ENCODE data around the gene GADD45GIP1.
"Not testable (repeated sequence)": the region's sequence is repeated elsewhere in the genome, so short reads cannot be mapped to it uniquely, and the experiment has no call there.

The GADD45GIP1 gene

DNA sequence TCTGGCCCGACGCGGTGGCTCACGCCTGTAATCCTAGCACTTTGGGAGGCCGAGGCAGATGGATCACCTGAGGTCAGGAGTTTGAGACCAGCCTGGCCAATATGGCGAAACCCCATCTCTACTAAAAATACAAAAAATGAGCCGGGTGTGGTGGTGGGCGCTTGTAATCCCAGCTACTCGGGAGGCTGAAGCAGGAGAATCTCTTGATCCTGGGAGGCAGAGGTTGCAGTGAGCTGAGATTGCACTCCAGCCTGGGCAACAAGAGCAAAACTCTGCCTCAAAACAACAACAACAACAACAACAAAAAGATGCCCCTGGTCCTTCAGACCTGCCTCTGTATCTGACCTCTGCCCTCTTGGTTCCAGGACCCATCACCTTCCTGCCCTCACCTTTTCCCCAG is 1.4 kb downstream of the GADD45GIP1 start:
- peaks cover 46% of the 10 kb centered on the region for H3K36me3 ChIP-seq (ENCODE audit: control insufficient read depth, insufficient read depth, low read length)
- peak overlapping the region; percentile 95 for H3K4me3 ChIP-seq (ENCODE audit: low read depth, low read length)
- peak overlapping the region; percentile 87 for H3K9ac ChIP-seq (ENCODE audit: low read length)

DNA sequence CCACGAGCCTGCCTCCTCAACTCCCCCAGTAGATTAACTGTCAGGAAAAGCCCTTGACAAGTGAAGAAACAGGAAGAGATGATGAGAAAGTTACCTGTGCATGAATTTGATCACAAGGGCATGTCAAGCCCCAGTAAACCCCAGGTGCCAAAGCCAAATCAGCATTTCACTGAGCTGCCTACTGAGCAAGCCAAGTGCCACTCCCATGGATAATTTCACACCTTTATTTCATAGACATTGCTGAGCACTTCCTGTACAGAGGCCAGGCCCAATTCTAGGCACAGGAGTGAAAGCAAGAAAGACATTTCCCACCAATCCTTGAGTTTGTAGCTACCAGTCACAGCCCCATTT is 2.4 kb downstream of the GADD45GIP1 start:
- H3K36me3 ChIP-seq (ENCODE audit: control insufficient read depth, insufficient read depth, low read length), result peaks cover 54% of the 10 kb centered on the region
- no peak overlapping the region for H3K27ac ChIP-seq (ENCODE audit: low read depth, low read length)
- H3K4me3 ChIP-seq (ENCODE audit: low read depth, low read length), result no peak overlapping the region
- peaks cover 9% of the 10 kb centered on the region for H3K4me1 ChIP-seq (ENCODE audit: control insufficient read depth, insufficient read depth, low read length)
- H3K9ac ChIP-seq (ENCODE audit: low read length), result no peak overlapping the region
- no peaks in the 10 kb centered on the region for H3K27me3 ChIP-seq (ENCODE audit: control insufficient read depth, insufficient read depth, low read length)
- no peaks in the 10 kb centered on the region for H3K9me3 ChIP-seq (ENCODE audit: control insufficient read depth, insufficient read depth, low read depth, low read length)

More for the DNA sequence above, 1.4 kb downstream of the GADD45GIP1 start:
- H3K4me1 ChIP-seq (ENCODE audit: control insufficient read depth, insufficient read depth, low read length); H3K27ac ChIP-seq (ENCODE audit: low read depth, low read length); H3K9me3 ChIP-seq (ENCODE audit: control insufficient read depth, insufficient read depth, low read depth, low read length); H3K27me3 ChIP-seq (ENCODE audit: control insufficient read depth, insufficient read depth, low read length): not testable (repeated sequence)

DNA sequence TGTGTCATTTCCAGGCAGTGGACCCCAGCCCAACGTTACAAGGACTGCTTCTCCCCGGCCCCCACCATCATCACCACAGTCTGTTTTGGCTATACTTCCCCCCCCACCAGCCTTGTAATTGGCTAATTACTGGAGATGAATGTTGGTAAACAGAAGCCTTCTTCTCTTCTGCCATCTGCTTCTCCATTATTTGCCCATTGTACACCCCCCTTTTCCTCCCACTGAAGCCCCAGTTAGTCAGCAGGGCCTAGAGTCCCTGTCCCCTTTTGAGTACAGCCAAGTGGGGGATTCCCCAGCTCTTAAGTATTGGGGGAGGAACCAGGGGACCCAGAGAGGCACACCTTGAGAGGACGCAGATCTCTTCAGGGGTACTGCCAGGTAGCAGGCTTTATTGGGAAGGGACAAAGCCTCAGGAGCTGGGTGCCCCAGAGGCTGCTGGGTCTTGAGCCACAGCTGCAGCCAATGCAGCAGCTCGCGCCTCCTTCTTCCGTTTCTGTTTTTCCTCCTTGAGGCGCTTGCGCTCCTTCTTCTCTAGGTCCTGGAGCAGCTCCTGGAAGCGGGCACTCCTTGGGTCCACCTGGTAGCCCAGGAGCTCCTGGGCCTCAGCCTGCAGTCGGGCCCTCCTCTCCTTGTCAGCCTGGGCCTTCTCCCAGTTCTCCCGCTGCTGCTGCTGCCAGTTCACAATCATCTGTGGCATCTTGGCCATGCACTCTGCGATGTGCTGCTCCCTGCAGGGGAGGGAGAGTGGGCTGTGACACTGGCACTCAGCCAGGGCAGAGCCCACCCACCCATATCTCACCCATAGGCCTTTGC is 3.0 kb downstream of the GADD45GIP1 start:
- Histone ChIP-seq H3K9me3 (ENCODE audit: control insufficient read depth, insufficient read depth, low read depth, low read length) (no peaks in the 10 kb centered on the region), H3K4me3 (ENCODE audit: low read depth, low read length) (no peak overlapping the region), H3K27me3 (ENCODE audit: control insufficient read depth, insufficient read depth, low read length) (no peaks in the 10 kb centered on the region), H3K36me3 (ENCODE audit: control insufficient read depth, insufficient read depth, low read length) (peaks cover 60% of the 10 kb centered on the region), H3K27ac (ENCODE audit: low read depth, low read length) (no peak overlapping the region), H3K9ac (ENCODE audit: low read length) (no peak overlapping the region), H3K4me1 (ENCODE audit: control insufficient read depth, insufficient read depth, low read length) (peaks cover 9% of the 10 kb centered on the region)

DNA sequence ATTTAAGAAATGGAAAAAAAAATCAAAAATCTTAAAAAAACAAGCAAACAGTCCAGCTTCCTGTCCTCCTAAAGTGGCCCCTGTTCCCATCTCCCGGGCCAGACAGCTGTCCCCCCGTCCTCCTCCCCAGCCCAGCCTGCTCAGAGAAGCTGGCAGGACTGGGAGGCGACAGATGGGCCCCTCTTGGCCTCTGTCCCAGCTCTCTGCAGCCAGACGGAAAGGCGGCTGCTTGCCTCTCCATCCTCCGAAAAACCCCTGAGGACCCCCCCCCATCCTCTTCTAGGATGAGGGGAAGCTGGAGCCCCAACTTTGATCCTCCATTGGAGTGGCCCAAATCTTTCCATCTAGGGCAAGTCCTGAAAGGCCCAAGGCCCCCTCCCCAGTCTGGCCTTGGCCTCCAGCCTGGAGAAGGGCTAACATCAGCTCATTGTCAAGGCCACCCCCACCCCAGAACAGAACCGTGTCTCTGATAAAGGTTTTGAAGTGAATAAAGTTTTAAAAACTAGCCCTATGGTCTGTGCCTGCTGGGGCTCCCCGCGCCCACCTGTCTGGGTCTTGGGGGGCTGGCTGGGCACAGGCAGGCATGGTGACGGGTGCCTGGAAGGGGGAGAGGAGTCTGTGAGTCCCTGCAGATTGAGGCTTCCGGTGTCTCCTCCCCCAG is 3.8 kb downstream of the GADD45GIP1 start:
- Histone ChIP-seq H3K9me3 (ENCODE audit: control insufficient read depth, insufficient read depth, low read depth, low read length) (no peaks in the 10 kb centered on the region), H3K27me3 (ENCODE audit: control insufficient read depth, insufficient read depth, low read length) (no peaks in the 10 kb centered on the region), H3K27ac (ENCODE audit: low read depth, low read length) (no peak overlapping the region), H3K9ac (ENCODE audit: low read length) (no peak overlapping the region), H3K4me3 (ENCODE audit: low read depth, low read length) (no peak overlapping the region), H3K4me1 (ENCODE audit: control insufficient read depth, insufficient read depth, low read length) (peaks cover 9% of the 10 kb centered on the region), H3K36me3 (ENCODE audit: control insufficient read depth, insufficient read depth, low read length) (peaks cover 68% of the 10 kb centered on the region)

DNA sequence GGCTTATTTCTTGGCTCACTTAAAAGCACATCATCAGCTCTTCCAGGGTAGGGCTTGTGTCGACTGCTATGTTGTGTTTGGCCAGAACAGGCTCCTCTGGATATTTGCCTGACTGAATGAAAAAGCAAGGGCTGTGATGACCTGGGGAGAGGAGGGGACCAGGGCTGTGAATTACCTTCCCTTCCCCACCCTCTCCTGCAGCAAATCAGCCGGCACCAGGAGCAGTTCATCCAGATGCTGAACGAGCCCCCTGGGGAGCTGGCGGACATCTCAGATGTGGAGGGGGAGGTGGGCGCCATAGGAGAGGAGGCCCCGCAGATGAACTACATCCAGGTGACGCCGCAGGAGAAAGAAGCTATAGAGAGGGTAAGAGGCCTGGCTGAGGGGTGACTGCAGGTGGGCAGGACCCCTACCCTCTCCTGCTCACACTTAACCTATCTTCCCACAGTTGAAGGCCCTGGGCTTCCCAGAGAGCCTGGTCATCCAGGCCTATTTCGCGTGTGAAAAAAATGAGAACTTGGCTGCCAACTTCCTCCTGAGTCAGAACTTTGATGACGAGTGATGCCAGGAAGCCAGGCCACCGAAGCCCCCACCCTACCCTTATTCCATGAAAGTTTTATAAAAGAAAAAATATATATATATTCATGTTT is 4.4 kb downstream of the GADD45GIP1 start:
- Histone ChIP-seq H3K36me3 (ENCODE audit: control insufficient read depth, insufficient read depth, low read length) (peaks cover 74% of the 10 kb centered on the region), H3K4me1 (ENCODE audit: control insufficient read depth, insufficient read depth, low read length) (peaks cover 9% of the 10 kb centered on the region), H3K27me3 (ENCODE audit: control insufficient read depth, insufficient read depth, low read length) (no peaks in the 10 kb centered on the region), H3K9ac (ENCODE audit: low read length) (no peak overlapping the region), H3K4me3 (ENCODE audit: low read depth, low read length) (no peak overlapping the region), H3K9me3 (ENCODE audit: control insufficient read depth, insufficient read depth, low read depth, low read length) (no peaks in the 10 kb centered on the region), H3K27ac (ENCODE audit: low read depth, low read length) (no peak overlapping the region)

DNA sequence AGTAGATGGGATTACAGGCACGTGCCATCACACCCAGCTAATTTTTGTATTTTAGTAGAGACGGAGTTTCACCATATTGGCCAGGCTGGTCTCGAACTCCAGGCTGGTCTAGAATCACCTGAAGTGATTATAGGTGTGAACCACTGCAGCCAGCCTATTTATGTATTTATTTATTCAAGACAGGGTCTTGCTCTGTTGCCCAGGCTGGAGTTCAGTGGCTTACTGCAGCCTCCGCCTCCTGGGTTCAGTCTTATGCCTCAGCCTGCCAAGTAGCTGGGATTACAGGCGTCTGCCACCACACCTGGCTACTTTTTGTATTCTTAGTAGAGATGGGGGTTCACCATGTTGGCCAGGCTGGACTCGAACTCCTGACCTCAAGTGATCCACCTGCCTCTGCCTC is 5.0 kb downstream of the GADD45GIP1 start:
- H3K9me3 ChIP-seq (ENCODE audit: control insufficient read depth, insufficient read depth, low read depth, low read length); H3K9ac ChIP-seq (ENCODE audit: low read length); H3K4me3 ChIP-seq (ENCODE audit: low read depth, low read length); H3K4me1 ChIP-seq (ENCODE audit: control insufficient read depth, insufficient read depth, low read length); H3K27ac ChIP-seq (ENCODE audit: low read depth, low read length); H3K27me3 ChIP-seq (ENCODE audit: control insufficient read depth, insufficient read depth, low read length): not testable (repeated sequence)
- peaks cover 78% of the 10 kb centered on the region for H3K36me3 ChIP-seq (ENCODE audit: control insufficient read depth, insufficient read depth, low read length)

DNA sequence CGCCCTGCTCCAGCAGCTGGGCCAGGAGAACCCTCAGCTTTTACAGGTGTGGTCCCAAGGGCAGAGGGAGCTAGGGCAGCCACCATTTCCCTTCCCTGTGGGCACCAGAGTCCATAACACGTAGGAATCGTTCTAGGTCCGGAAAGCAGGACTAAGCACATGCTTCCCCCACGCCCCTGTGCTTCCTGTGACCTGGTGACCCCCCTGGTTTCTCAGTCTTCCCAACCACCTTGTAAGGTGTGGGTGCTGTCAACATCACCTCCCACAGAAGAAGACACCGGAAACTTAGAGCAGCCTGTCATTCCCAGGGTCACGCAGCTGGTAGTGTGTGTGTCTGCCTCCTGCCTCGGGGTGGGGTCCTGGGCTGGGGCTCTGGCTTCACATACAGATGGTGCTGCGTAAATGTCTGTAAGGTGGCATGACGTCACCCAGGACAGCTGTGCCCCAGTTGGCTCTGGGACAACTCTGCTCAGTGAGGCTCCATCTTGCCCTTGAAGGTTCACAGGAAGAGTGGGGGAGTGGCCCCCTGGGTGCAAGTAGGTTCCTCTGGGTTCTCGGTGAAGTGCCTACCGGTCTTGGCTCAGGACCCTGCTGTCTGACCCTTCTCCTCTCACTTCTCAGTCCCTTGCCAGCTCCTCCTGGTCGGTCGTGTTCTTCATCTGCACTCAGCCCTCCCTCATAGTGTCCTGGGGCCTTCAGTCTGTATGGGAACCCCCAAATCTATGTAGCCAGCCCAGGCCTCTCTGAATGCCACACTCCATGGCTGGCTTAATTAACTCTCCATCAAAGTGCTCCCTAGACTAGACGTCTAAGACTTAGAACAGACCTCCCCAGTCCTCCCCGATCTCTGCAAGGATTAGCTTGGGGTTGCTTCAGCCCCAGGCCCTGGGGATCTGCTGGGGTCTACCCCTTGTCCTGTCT is 7.4 kb downstream of the GADD45GIP1 start:
- H3K4me1 ChIP-seq (ENCODE audit: control insufficient read depth, insufficient read depth, low read length), result 0 out of 2 replicates have a peak, but pooled peaks cover 8% of the 10 kb centered on the region
- H3K36me3 ChIP-seq (ENCODE audit: control insufficient read depth, insufficient read depth, low read length), result peaks cover 74% of the 10 kb centered on the region
- no peak overlapping the region for H3K4me3 ChIP-seq (ENCODE audit: low read depth, low read length)
- no peak overlapping the region for H3K9ac ChIP-seq (ENCODE audit: low read length)
- H3K27me3 ChIP-seq (ENCODE audit: control insufficient read depth, insufficient read depth, low read length), result no peaks in the 10 kb centered on the region
- H3K27ac ChIP-seq (ENCODE audit: low read depth, low read length), result no peak overlapping the region
- no peaks in the 10 kb centered on the region for H3K9me3 ChIP-seq (ENCODE audit: control insufficient read depth, insufficient read depth, low read depth, low read length)

DNA sequence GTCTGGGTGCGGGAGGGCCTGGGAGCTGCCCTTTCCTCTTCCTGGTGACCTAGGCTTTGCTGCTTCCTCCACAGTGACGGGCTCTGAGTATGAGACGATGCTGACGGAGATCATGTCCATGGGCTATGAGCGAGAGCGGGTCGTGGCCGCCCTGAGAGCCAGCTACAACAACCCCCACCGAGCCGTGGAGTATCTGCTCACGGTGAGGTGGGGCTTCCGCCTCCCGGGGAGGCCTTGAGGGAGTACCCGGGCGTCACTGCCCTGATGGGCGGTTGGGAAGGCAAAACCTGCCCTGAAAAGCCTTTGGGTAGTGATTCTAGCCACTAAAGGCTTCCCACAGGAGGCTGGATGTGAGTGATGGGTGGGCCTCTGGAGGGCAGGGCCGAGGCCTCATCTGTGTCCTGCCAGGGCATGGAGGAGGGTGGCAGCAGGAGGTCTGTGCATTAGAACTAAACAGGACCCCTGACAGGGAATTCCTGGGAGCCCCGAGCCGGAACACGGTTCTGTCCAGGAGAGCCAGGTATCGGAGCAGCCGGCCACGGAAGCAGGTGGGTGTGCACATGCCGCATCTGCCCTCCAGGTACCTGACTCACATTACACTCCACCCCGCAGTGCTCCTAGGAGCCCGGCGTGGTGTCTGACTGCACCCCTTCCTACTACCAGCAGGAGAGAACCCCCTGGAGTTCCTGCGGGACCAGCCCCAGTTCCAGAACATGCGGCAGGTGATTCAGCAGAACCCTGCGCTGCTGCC is 8.2 kb downstream of the GADD45GIP1 start:
- H3K27ac ChIP-seq (ENCODE audit: low read depth, low read length), result no peak overlapping the region
- no peak overlapping the region for H3K9ac ChIP-seq (ENCODE audit: low read length)
- H3K4me3 ChIP-seq (ENCODE audit: low read depth, low read length), result no peak overlapping the region
- H3K9me3 ChIP-seq (ENCODE audit: control insufficient read depth, insufficient read depth, low read depth, low read length), result no peaks in the 10 kb centered on the region
- H3K4me1 ChIP-seq (ENCODE audit: control insufficient read depth, insufficient read depth, low read length), result 0 out of 2 replicates have a peak, but pooled peaks cover 8% of the 10 kb centered on the region
- peaks cover 73% of the 10 kb centered on the region for H3K36me3 ChIP-seq (ENCODE audit: control insufficient read depth, insufficient read depth, low read length)
- H3K27me3 ChIP-seq (ENCODE audit: control insufficient read depth, insufficient read depth, low read length), result no peaks in the 10 kb centered on the region

DNA sequence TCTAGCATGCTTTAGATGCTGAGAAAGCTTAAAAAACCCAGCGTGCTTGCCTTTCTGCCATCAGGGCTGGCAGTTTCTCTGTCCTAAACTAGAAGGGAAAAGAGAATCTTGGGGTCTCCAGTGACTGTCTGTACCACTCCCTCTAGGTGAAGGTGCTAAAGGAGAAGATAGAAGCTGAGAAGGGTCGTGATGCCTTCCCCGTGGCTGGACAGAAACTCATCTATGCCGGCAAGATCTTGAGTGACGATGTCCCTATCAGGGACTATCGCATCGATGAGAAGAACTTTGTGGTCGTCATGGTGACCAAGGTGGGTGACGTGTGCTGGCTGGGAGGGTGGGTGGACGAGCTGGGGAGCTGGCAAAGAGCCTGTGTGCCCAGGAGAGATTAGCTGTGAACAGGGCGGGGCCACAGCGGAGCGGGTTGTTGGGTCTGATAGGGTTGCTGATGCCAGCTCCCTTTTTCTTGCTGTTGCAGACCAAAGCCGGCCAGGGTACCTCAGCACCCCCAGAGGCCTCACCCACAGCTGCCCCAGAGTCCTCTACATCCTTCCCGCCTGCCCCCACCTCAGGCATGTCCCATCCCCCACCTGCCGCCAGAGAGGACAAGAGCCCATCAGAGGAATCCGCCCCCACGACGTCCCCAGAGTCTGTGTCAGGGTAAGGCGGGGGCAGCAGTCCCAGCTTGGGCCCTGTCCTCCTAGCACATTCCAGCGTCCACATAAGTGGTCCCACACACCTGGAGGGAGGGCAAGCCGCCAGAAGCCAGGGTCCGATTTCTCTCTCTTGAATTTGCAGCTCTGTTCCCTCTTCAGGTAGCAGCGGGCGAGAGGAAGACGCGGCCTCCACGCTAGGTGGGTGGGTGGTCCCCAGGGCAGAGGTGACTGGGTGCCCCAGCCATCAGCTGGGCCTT is 9.1 kb downstream of the GADD45GIP1 start:
- no peaks in the 10 kb centered on the region for H3K9me3 ChIP-seq (ENCODE audit: control insufficient read depth, insufficient read depth, low read depth, low read length)
- H3K4me3 ChIP-seq (ENCODE audit: low read depth, low read length), result no peak overlapping the region
- no peaks in the 10 kb centered on the region for H3K27me3 ChIP-seq (ENCODE audit: control insufficient read depth, insufficient read depth, low read length)
- H3K27ac ChIP-seq (ENCODE audit: low read depth, low read length), result no peak overlapping the region
- H3K36me3 ChIP-seq (ENCODE audit: control insufficient read depth, insufficient read depth, low read length), result peaks cover 74% of the 10 kb centered on the region
- no peak overlapping the region for H3K9ac ChIP-seq (ENCODE audit: low read length)
- H3K4me1 ChIP-seq (ENCODE audit: control insufficient read depth, insufficient read depth, low read length), result 0 out of 2 replicates have a peak, but pooled peaks cover 8% of the 10 kb centered on the region
